Thyroid gland (tissue), 4 donors: ENCODE measurements around the gene MAMLD1.

ENCODE experiments used
- POLR2A ChIP-seq, 2 donors: fragments of 450-650 bp; IDR thresholded peaks; one replicate each; pipeline ENCODE4 v1.6.1; 2017; ENCODE audit warnings: antibody characterized with exemption in 2 of 2, mild to moderate bottlenecking in 2 of 2, moderate library complexity in 1 of 2
- TF ChIP-seq, protein P1 (sequence below), 6 experiments: fragments of 200-600 bp in 3 of 6; fragments of 450-650 bp in 3 of 6; sonication (generic) in 3 of 6; IDR thresholded peaks; one replicate each; pipeline ENCODE4 v1.5.1; 2016 to 2019; ENCODE audit warnings: antibody characterized with exemption in 6 of 6, mild to moderate bottlenecking in 2 of 6, inconsistent platforms in 1 of 6, moderate library complexity in 1 of 6

GRCh38 chrX:150370589-150371312 lies 7.6 kb downstream of the MAMLD1 start:
- TF ChIP-seq, protein P1, sequence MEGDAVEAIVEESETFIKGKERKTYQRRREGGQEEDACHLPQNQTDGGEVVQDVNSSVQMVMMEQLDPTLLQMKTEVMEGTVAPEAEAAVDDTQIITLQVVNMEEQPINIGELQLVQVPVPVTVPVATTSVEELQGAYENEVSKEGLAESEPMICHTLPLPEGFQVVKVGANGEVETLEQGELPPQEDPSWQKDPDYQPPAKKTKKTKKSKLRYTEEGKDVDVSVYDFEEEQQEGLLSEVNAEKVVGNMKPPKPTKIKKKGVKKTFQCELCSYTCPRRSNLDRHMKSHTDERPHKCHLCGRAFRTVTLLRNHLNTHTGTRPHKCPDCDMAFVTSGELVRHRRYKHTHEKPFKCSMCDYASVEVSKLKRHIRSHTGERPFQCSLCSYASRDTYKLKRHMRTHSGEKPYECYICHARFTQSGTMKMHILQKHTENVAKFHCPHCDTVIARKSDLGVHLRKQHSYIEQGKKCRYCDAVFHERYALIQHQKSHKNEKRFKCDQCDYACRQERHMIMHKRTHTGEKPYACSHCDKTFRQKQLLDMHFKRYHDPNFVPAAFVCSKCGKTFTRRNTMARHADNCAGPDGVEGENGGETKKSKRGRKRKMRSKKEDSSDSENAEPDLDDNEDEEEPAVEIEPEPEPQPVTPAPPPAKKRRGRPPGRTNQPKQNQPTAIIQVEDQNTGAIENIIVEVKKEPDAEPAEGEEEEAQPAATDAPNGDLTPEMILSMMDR (IDR thresholded peaks at IDR 0.05) = no peak
- TF ChIP-seq POLR2A (IDR thresholded peaks at IDR 0.05) = no peak
